ENCODE data around the gene NUAK2. TPM values are rescaled to one million over a fixed set of nuclear protein-coding genes. Genes with fewer than 3 reads are reported as not detected.

NUAK2 gene
- total and polyA plus RNA-seq, 2 donors (not counting 3 experiments of a cell fraction or from before 2014, with no cell fraction given) = 1.8 to 2.5 TPM

GRCh38 chr1:205256951-205257625 lies 64.5 kb downstream of the NUAK2 start:
- ChIA-PET POLR2A (no interaction called here), CTCF (interaction anchor here (0.7 to 7.2 kb wide), 37 partner anchors 9 to 450 kb away, joined by 3 to 113 read pairs (median 9); partner anchors contain the start of genes RBBP5 and TMCC2)
- Histone ChIP-seq H3K79me2 (ENCODE audit: control insufficient read depth, insufficient read depth, low read length) (no peaks in the 10 kb centered on the region), H3K4me1 (ENCODE audit: control insufficient read depth, extremely low read depth, insufficient read depth, low read length) (peaks cover 12% of the 10 kb centered on the region), H4K20me1 (replicated peaks; ENCODE audit: control insufficient read depth, extremely low read depth, insufficient read depth, low read length) (no peaks in the 10 kb centered on the region), H3K9ac (replicated peaks; ENCODE audit: extremely low read depth, insufficient read depth, low read length) (no peak overlapping the region), H3K4me3 (replicated peaks in 1 of 3; ENCODE audit: insufficient read depth in 1 of 3, low read depth in 1 of 3, low read length in 3 of 3) (no peak overlapping the region), H3K27ac (ENCODE audit: insufficient read depth, low read depth, low read length) (no peak overlapping the region), H2AFZ (ENCODE audit: low read depth, low read length) (no peak overlapping the region), H3K27me3 (ENCODE audit: control insufficient read depth in 2 of 2, insufficient read depth in 2 of 2, low read length in 2 of 2) (no peaks in the 10 kb centered on the region), H3K9me1 (replicated peaks; ENCODE audit: control insufficient read depth, extremely low read depth, insufficient read depth, low read length) (no peaks in the 10 kb centered on the region), H3K36me3 (ENCODE audit: control insufficient read depth in 2 of 2, extremely low read depth in 1 of 2, insufficient read depth in 2 of 2, low read length in 2 of 2) (no peaks in the 10 kb centered on the region), H3K9me3 (replicated peaks; ENCODE audit: control insufficient read depth, insufficient read depth, low read length) (no peaks in the 10 kb centered on the region), H3K4me2 (ENCODE audit: insufficient read depth, low read length) (no peak overlapping the region)
- DNase-seq (ENCODE audit: low read depth, low spot score) = no peak
- TF ChIP-seq MYC (IDR thresholded peaks at IDR 0.05; ENCODE audit: low read depth, low read length) (no peak), EZH2 (IDR thresholded peaks at IDR 0.05; ENCODE audit: borderline replicate concordance, low read depth, low read length, severe bottlenecking) (no peak), GATA2 (IDR thresholded peaks at IDR 0.05; ENCODE audit: insufficient read depth, insufficient read length, low read depth, low read length) (no peak), POLR2AphosphoS5 (IDR thresholded peaks at IDR 0.05; ENCODE audit: insufficient read depth, low read depth, low read length) (no peak), POLR2A (IDR thresholded peaks at IDR 0.05; ENCODE audit: low read depth, low read length) (no peak), JUN (IDR thresholded peaks at IDR 0.05; ENCODE audit: borderline replicate concordance, insufficient read depth, insufficient read length, low read depth) (no peak)
- no peak for FAIRE-seq
- intact Hi-C loops (cut with micrococcal nuclease) (loop anchor here (1.0 to 2.0 kb wide), 9 partner anchors 28 to 316 kb away; partner anchors contain the start of gene DSTYK), dilution Hi-C loops (cut with MboI; ENCODE audit: extremely low pct_ligation_motif_present, low sequenced_read_pairs) (no loop called here)
- BruUV-seq (replicated peaks) = no TSS peak
